Hematopoietic multipotent progenitor cell treated with erythropoietin and hydrocortisone succinate and interleukin-3 and kit ligand, for 17 days (in vitro differentiated cells): Measurements from ENCODE around the gene CFAP119.

Experiments used
- DNase-seq: peaks from one replicate; pipeline ENCODE4 v3.0.0-alpha.2; 2015; ENCODE audit warnings: low spot score

The CFAP119 gene

DNA sequence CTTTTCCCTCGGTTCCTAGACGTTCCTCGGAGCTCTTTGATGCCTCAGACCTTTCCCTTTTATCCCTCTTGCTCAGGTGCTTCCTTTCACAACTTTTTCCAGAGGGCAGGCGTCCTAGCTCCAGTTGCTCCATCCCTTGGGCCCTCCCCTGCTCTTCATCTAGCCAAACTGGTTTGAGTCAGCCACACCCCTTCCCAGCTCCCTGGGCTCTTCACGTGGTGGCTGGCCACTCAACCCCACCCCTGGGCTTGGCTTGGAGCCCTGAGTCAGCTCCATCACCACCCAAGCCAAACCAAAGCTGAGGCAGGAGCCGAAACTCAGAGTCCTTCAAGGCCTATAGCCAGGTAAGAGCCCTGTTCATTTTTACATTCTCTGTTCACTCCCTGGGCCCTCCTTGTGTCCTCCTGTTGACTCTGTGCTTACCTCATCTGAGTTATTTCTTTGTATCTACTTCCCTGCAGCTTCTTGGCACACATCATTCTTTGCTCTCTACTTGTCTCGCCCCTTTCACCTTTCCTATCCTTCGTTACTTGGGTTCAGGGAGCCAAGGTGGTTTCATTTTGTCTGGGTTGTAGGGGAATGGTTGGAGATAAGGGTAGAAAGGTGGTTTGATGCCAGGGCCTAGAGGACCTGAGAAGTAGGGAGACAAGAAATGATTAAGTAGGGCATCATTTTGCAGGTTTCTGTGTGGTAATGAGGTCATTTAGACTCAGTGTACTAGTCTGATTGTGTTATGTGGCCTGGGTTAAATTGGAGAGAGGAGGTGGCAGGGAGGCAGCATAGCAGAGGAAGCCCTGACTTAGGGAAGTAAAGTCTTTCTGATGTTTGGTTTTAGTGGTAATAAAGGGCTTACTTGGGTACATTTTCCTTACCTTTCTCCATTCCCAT is 21.3 kb downstream of the CFAP119 start:
- peak; percentile 86 for DNase-seq

- no peak for DNase-seq
Measured at GRCh38 chr16:30738984-30739951, 22.6 kb downstream of the CFAP119 start.

- DNase-seq = no peak
Measured at GRCh38 chr16:30737794-30738648, 23.8 kb downstream of the CFAP119 start.

DNA sequence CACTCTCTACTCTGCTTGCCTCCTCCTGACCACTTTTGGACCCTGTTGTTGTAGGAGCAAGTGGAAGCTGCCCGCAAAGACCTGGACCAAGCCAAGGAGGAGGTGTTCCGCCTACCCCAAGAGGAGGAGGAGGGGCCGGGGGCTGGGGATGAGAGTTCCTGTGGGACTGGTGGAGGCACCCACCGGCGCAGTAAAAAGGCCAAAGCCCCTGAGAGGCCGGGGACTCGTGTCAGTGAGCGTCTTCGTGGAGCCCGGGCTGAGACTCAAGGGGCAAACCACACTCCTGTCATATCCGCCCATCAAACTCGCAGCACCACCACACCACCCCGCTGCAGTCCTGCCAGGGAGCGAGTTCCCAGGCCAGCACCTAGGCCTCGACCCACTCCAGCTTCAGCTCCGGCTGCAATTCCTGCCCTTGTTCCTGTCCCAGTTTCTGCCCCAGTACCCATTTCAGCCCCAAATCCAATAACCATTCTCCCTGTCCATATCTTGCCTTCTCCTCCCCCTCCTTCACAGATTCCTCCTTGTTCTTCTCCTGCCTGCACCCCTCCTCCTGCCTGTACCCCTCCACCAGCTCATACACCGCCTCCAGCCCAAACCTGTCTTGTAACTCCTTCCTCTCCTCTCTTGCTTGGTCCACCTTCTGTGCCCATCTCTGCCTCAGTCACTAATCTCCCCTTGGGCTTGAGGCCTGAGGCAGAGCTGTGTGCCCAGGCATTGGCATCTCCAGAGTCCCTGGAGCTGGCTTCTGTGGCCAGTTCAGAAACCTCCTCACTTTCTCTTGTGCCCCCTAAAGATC is 24.7 kb downstream of the CFAP119 start:
- DNase-seq = no peak

DNA sequence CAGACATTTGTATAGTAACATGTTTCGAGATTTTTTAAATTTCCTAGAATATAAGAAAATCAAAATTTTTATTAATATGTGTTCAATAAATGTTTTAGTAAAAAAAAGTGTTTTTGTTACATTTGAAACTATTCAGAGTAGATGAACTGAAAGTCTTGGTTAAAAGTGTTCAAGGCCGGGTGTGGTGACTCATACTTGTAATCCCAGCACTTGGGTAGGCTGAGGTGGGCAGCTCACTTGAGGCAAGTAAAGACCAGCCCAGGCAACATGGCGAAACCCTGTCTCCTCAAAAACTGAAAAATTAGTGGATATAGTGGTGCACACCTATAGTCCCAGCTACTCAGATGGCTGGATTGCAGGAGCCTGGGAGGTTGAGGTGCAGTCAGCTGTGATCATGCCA is 30.5 kb downstream of the CFAP119 start:
- no peak for DNase-seq

DNA sequence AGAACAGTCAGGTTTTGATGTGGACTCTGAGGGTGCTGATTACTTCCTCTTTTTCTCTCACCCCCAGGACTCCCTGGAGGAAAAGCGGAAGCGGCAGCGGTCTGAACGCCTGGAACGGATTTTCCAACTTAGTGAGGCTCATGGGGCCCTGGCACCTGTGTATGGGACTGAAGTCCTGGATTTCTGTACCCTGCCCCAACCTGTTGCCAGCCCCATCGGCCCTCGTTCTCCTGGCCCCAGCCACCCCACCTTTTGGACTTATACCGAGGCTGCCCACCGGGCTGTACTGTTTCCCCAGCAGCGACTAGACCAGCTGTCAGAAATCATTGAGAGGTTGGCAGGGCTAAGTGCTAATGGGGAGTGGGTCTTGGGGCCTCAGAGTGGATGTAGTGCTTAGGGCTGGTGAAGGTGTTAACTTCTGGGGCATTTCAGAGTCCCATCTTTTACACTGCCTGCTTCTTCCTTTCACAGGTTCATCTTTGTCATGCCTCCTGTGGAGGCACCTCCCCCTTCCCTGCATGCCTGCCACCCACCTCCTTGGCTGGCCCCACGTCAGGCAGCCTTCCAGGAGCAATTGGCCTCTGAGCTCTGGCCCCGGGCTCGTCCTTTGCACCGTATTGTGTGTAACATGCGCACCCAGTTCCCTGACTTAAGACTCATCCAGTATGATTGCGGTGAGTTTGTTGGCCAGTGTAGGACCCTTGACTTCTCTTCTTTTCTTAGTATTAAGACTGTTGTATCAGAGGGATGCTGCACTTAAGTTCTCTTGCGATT is 32.8 kb downstream of the CFAP119 start:
- DNase-seq = no peak

DNA sequence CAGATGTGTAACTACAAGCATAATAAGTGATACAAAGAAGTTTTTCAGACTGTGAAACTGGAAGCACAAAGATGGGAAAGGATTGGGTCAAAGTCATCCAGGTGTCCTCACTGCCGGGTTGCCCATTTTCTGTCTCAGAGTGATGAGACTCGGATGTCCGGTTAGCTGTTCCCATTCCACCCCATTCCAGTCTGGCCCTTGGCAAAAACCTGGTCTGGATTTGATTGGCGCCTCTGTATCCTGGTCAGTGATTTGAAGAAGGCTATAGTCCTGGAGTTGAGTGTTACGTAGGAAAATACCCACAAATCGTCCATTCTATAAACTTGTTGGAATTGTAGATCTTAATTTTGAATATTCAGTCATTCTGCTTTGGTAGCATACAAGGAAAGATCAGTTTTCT is 33.5 kb downstream of the CFAP119 start:
- no peak for DNase-seq

DNA sequence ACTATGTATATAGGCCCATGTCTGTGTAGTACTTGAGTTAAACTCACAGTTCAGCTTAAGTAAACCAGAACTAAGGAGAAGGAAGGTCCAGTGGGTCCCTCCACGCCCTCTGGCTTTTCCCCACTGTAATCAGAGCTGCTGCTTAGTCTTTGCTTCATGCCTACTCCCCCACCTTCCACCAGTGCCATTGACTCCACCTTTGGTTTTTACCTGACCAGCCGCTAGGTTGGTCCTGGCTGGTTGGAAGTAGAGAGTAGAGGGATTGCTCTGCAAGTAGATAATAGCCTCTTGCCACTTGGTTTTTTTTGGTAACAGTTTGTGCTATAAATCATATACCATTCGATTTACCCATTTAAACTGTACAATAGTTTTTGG is 36.5 kb downstream of the CFAP119 start:
- no peak for DNase-seq

GRCh38 chr16:30724641-30725417 is 37.0 kb downstream of the CFAP119 start:
- DNase-seq = no peak

DNA sequence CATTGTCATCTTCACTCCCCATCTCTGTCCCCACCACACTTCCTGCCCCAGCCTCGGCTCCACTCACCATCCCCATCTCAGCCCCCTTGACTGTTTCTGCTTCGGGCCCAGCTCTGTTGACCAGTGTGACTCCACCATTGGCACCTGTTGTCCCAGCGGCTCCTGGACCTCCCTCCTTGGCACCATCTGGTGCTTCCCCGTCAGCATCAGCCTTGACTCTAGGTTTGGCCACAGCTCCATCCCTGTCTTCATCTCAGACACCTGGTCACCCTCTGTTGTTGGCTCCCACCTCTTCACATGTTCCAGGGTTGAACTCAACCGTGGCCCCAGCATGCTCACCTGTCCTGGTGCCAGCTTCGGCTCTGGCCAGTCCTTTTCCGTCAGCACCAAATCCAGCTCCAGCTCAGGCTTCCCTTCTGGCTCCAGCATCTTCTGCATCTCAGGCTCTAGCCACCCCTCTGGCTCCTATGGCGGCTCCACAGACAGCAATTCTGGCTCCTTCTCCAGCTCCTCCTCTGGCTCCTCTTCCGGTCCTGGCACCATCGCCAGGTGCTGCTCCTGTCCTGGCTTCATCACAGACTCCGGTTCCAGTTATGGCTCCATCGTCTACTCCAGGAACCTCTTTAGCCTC is 38.0 kb downstream of the CFAP119 start:
- DNase-seq = no peak

GRCh38 chr16:30722916-30723315 is 38.9 kb downstream of the CFAP119 start:
- DNase-seq = no peak

- no peak for DNase-seq
Measured at GRCh38 chr16:30722443-30722842, 39.4 kb downstream of the CFAP119 start.

GRCh38 chr16:30721606-30722005 is 40.3 kb downstream of the CFAP119 start:
- no peak for DNase-seq

DNA sequence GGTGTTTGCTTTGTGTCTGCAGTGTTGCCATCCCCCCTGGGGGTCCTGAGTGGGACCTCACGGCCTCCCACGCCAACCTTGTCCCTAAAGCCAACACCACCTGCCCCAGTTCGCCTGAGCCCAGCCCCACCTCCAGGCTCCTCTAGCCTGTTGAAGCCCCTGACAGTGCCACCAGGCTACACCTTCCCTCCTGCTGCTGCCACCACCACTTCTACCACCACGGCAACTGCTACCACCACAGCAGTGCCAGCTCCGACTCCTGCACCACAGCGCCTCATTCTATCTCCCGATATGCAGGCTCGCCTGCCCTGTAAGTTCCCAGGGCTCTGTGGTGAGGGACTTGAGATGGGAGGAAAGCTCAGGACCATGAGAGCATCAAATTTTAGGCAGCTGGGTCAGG is 40.7 kb downstream of the CFAP119 start:
- no peak for DNase-seq

DNA sequence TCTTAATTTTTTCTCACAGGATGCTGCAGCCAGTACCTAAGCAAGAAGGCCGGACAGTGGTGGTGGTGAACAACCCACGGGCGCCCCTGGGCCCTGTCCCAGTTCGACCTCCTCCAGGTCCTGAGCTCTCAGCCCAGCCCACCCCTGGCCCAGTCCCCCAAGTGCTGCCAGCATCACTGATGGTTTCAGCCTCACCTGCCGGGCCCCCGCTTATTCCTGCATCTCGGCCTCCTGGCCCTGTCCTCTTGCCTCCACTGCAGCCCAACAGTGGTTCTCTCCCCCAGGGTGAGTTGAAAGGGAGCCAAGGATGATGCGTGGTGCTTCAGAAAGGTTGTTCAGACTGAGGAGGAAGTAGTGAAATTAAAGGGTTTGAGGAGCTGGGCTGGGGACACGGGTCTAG is 41.2 kb downstream of the CFAP119 start:
- DNase-seq = no peak

DNA sequence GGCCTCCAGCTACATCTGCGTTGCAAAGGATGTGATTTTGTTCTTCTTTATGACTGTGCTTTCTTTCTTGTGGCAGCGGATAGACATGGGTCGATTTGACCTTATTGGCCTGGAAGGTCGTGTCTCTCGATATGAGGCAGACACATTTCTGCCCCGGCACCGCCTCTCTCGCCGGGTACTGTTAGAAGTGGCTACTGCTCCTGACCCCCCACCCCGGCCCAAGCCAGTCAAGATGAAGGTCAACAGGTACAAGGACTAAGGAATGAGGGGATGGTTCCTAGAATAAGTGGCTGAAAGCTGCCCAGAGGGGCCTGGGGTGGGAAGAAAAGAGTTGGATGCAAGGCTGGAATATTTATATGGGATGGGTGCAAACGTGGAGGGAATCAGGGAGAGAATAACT is 41.8 kb downstream of the CFAP119 start:
- no peak for DNase-seq

DNA sequence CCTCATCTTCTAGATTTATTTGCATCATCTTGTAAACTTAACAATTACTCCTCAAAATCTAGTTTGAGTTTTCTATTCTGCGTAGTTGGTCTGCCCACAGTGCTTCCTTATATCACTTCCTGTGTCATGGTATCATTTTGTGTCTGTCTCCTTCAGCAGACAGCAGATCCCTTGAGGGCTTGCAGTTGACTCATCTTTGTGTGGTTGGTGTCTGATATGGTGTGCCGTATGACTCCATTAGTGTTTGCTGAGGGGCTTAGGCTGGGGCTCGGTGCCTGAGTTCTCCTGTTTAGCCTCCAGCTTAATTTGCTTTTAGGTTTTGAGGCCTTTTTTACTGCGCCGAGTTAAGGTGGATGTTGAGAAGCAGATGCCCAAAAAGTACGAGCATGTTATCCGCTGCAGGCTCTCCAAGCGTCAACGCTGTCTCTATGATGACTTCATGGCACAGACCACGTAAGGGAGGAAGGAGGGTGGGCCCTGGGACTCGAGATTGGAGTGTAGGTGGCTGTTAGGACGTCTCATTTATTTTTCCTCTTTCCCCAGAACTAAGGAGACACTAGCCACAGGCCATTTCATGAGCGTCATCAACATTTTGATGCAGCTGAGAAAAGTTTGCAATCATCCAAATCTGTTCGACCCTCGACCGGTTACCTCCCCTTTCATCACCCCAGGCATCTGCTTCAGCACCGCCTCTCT is 46.0 kb downstream of the CFAP119 start:
- DNase-seq = no peak

- no peak for DNase-seq
Measured at GRCh38 chr16:30711712-30712111, 50.1 kb downstream of the CFAP119 start.
